H1 (cell line): ENCODE measurements around the gene CHD2. TPM values are rescaled to one million over a fixed set of nuclear protein-coding genes. Genes with fewer than 3 reads are reported as not detected.

Experiments
- CTCF ChIA-PET: fragments of 300-600 bp; sonication (Branson Sonifier 250); formaldehyde crosslinking; loops from one replicate; lab custom pipeline; 2021; ENCODE audit not compliant: partially characterized antibody; lab: Charles Lee
- POLR2A ChIA-PET: fragments of 300-600 bp; sonication (Branson Sonifier 250); formaldehyde crosslinking; loops from one replicate; lab custom pipeline; 2021; ENCODE audit warnings: inconsistent platforms; ENCODE audit not compliant: partially characterized antibody; lab: Charles Lee
- DNase-seq, 2 experiments: peaks; one replicate each; pipeline versions ENCODE4 v3.0.0 to v3.0.0-alpha.2; 2010 to 2022; ENCODE audit warnings: low spot score in 2 of 2, low read depth in 1 of 2, mixed read lengths in 1 of 2
- FAIRE-seq: peaks from 2 replicates; lab custom pipeline; 2011; peaks lifted over from hg19 to GRCh38; lab: Jason Lieb, UNC
- H2AFZ ChIP-seq: 2 replicates; pipeline ENCODE4 v1.8.1; 2012; ENCODE audit warnings: low read length, inconsistent platforms
- H2AK5ac ChIP-seq: 2 replicates; pipeline ENCODE4 v1.6.1; 2013; ENCODE audit warnings: low read depth, low read length
- H2BK120ac ChIP-seq: replicated peaks from 2 replicates; pipeline ENCODE3; 2013; ENCODE audit warnings: low read depth, low read length, inconsistent platforms
- H2BK12ac ChIP-seq: 2 replicates; pipeline ENCODE4 v1.6.1; 2013; ENCODE audit warnings: low read depth, low read length
- H2BK15ac ChIP-seq: 2 replicates; pipeline ENCODE4 v1.6.1; 2013; ENCODE audit warnings: low read length
- H2BK20ac ChIP-seq: 2 replicates; pipeline ENCODE4 v1.6.1; 2013; ENCODE audit warnings: low read length
- H2BK5ac ChIP-seq: 2 replicates; pipeline ENCODE4 v1.6.1; 2013; ENCODE audit warnings: low read depth, low read length
- H3K14ac ChIP-seq: 2 replicates; pipeline ENCODE4 v1.6.1; 2013; ENCODE audit warnings: inconsistent platforms; ENCODE audit not compliant: insufficient read length
- H3K18ac ChIP-seq: 2 replicates; pipeline ENCODE4 v1.6.1; 2013; ENCODE audit warnings: low read length; ENCODE audit errors: extremely low read depth
- H3K23ac ChIP-seq: 2 replicates; pipeline ENCODE4 v1.6.1; 2013; ENCODE audit warnings: inconsistent platforms; ENCODE audit not compliant: insufficient read length
- H3K23me2 ChIP-seq: 2 replicates; pipeline ENCODE4 v1.6.1; 2013; ENCODE audit warnings: low read depth, low read length
- H3K27ac ChIP-seq: 2 replicates; pipeline ENCODE4 v1.6.1; 2011; ENCODE audit warnings: low read depth, low read length, inconsistent platforms
- H3K27me3 ChIP-seq, 4 experiments: replicated peaks in 1 of 4; 1 replicate in 1 of 4; 2 replicates in 3 of 4; pipeline versions ENCODE4 v1.6.1 to v1.8.1; 2011 to 2013; ENCODE audit warnings: low read length in 3 of 4, mild to moderate bottlenecking in 3 of 4, inconsistent platforms in 2 of 4, mixed read lengths in 2 of 4, moderate library complexity in 1 of 4; ENCODE audit not compliant: control insufficient read depth in 3 of 4, insufficient read depth in 3 of 4; ENCODE audit errors: extremely low read depth in 1 of 4
- H3K36me3 ChIP-seq, 4 experiments: 2 replicates each; pipeline versions ENCODE4 v1.6.1 to v1.8.1; 2011 to 2013; ENCODE audit warnings: mild to moderate bottlenecking in 4 of 4, low read length in 3 of 4, moderate library complexity in 2 of 4, control low read depth in 1 of 4, inconsistent platforms in 1 of 4; ENCODE audit not compliant: insufficient read depth in 4 of 4, control insufficient read depth in 2 of 4
- H3K4ac ChIP-seq: replicated peaks from 2 replicates; pipeline ENCODE3; 2013; ENCODE audit warnings: low read length, low read depth, mixed read lengths, inconsistent platforms; ENCODE audit not compliant: insufficient read length
- H3K4me1 ChIP-seq, 4 experiments: replicated peaks in 1 of 4; 1 replicate in 1 of 4; 2 replicates in 3 of 4; pipeline versions ENCODE4 v1.6.1 to v1.8.1; 2011 to 2013; ENCODE audit warnings: low read length in 3 of 4, inconsistent platforms in 2 of 4, mixed read lengths in 1 of 4; ENCODE audit not compliant: insufficient read depth in 4 of 4, control insufficient read depth in 3 of 4
- H3K4me2 ChIP-seq, 2 experiments: 2 replicates each; pipeline versions ENCODE4 v1.6.1 to v1.8.1; 2011 to 2013; ENCODE audit warnings: low read depth in 2 of 2, low read length in 2 of 2, control low read depth in 1 of 2, inconsistent platforms in 1 of 2, mild to moderate bottlenecking in 1 of 2; ENCODE audit not compliant: insufficient read depth in 1 of 2
- H3K4me3 ChIP-seq, 4 experiments: fragments of 200-600, 300-600 bp in 1 of 4; sonication (generic), shearing (Covaris generic), sonication (Bioruptor Twin) in 1 of 4; 2 replicates each; pipeline versions ENCODE4 v1.5.1 to v1.8.1; 2011 to 2016; ENCODE audit warnings: low read length in 4 of 4, low read depth in 3 of 4, control low read depth in 2 of 4, inconsistent platforms in 2 of 4, mild to moderate bottlenecking in 2 of 4, mixed read lengths in 1 of 4, moderate library complexity in 1 of 4; ENCODE audit not compliant: insufficient read depth in 2 of 4; ENCODE audit errors: extremely low read depth in 1 of 4
- H3K56ac ChIP-seq: replicated peaks from 2 replicates; pipeline ENCODE3; 2013; ENCODE audit warnings: low read depth, mild to moderate bottlenecking, mixed read lengths, low read length, inconsistent platforms; ENCODE audit not compliant: insufficient read length
- H3K79me1 ChIP-seq: 2 replicates; pipeline ENCODE4 v1.6.1; 2013; ENCODE audit warnings: low read depth, low read length, control low read depth
- H3K79me2 ChIP-seq, 2 experiments: 2 replicates each; pipeline versions ENCODE4 v1.6.1 to v1.8.1; 2012 to 2013; ENCODE audit warnings: low read length in 2 of 2, mild to moderate bottlenecking in 2 of 2, inconsistent platforms in 1 of 2; ENCODE audit not compliant: insufficient read depth in 2 of 2, control insufficient read depth in 1 of 2
- H3K9ac ChIP-seq, 4 experiments: replicated peaks in 1 of 4; 1 replicate in 1 of 4; 2 replicates in 3 of 4; pipeline versions ENCODE4 v1.6.1 to v1.8.1; 2011 to 2013; ENCODE audit warnings: low read depth in 3 of 4, low read length in 3 of 4, control low read depth in 2 of 4, mild to moderate bottlenecking in 2 of 4, moderate library complexity in 2 of 4, inconsistent platforms in 1 of 4; ENCODE audit errors: extremely low read depth in 1 of 4
- H3K9me3 ChIP-seq, 2 experiments: 2 replicates each; pipeline versions ENCODE4 v1.6.1 to v1.8.1; 2012 to 2013; ENCODE audit warnings: mild to moderate bottlenecking in 2 of 2, moderate library complexity in 2 of 2, control low read depth in 1 of 2, inconsistent platforms in 1 of 2, low read depth in 1 of 2, low read length in 1 of 2, mixed read lengths in 1 of 2; ENCODE audit not compliant: insufficient read depth in 2 of 2
- H4K20me1 ChIP-seq, 2 experiments: replicated peaks in 1 of 2; 2 replicates each; pipeline versions ENCODE3 to v1.8.1; 2011 to 2013; ENCODE audit warnings: inconsistent platforms in 2 of 2, low read length in 2 of 2, mild to moderate bottlenecking in 1 of 2; ENCODE audit not compliant: insufficient read depth in 2 of 2, control insufficient read depth in 1 of 2
- H4K5ac ChIP-seq: 2 replicates; pipeline ENCODE4 v1.6.1; 2013; ENCODE audit warnings: low read length, low read depth, mixed read lengths, inconsistent platforms; ENCODE audit not compliant: insufficient read length
- H4K8ac ChIP-seq: 2 replicates; pipeline ENCODE4 v1.8.0; 2013; ENCODE audit warnings: mild to moderate bottlenecking, moderate library complexity, low read length, inconsistent platforms; ENCODE audit not compliant: insufficient read depth; ENCODE audit errors: extremely low read depth
- H4K91ac ChIP-seq: replicated peaks from 2 replicates; pipeline ENCODE3; 2013; ENCODE audit warnings: low read length, mixed read lengths, inconsistent platforms; ENCODE audit not compliant: insufficient read length
- CTCF ChIP-seq, 3 experiments: IDR thresholded peaks; 1 replicate in 2 of 3; 2 replicates in 1 of 3; pipeline versions ENCODE4 v1.5.1 to v1.6.1; 2011; ENCODE audit warnings: low read length in 3 of 3, mild to moderate bottlenecking in 3 of 3, inconsistent platforms in 2 of 3, low read depth in 1 of 3, moderate library complexity in 1 of 3; ENCODE audit not compliant: insufficient read depth in 1 of 3; ENCODE audit errors: control extremely low read depth in 1 of 3
- SUZ12 ChIP-seq: fragments of 200-600 bp; sonication (generic); IDR thresholded peaks from 2 replicates; pipeline ENCODE4 v1.6.1; 2012; ENCODE audit warnings: mild to moderate bottlenecking, inconsistent platforms, low read length, moderate library complexity, mixed read lengths
- TCF12 ChIP-seq: IDR thresholded peaks from 2 replicates; pipeline ENCODE4 v1.6.1; 2011; ENCODE audit warnings: low read depth, mild to moderate bottlenecking, low read length
- whole genome bisulfite sequencing, 2 experiments: shearing (Covaris generic) in 1 of 2; methylation state at CpG; one replicate each; pipeline versions ENCODE4 v1.1.6 to v1.1.7; 2013 to 2015; ENCODE audit warnings: low lambda C conversion rate in 2 of 2, mixed read lengths in 2 of 2, inconsistent platforms in 1 of 2, low coverage in 1 of 2, missing lambda C conversion rate in 1 of 2; ENCODE audit not compliant: insufficient replicate concordance in 2 of 2, insufficient coverage in 1 of 2, insufficient read length in 1 of 2; ENCODE audit errors: extremely low coverage in 1 of 2, missing lambda C conversion rate in 1 of 2; 5-methylcytosine and 5-hydroxymethylcytosine counted together
- polyA plus RNA-seq, 7 experiments: library from polyadenylated mRNA; depleted of rRNA in 3 of 7; stranded (reverse) in 5 of 7; unstranded in 2 of 7; fragments of >200 nt in 5 of 7; fragments of 200-250 nt in 2 of 7; gene quantifications; 1 replicate in 5 of 7; 2 replicates in 1 of 7; 4 replicates in 1 of 7; pipeline versions ENCODE4 v1.2.1 to v1.2.3, GENCODE V29; 2011 to 2013; ENCODE audit warnings: missing spikeins in 2 of 7, mixed read lengths in 2 of 7
- total RNA-seq: library from RNA; stranded (reverse); fragmentation: NEBNext Ultra II Directional; extraction: Animal tissue kit (Norgen Biotek cat#: 25700); gene quantifications from 2 replicates; pipeline ENCODE4 v1.2.1, GENCODE V29; 2021

Gene CHD2
- total and polyA plus RNA-seq, 2 of the 8 experiments (the other 6 are each of a cell fraction or from before 2014, with no cell fraction given): 28.8 to 70.0 TPM

- Histone ChIP-seq H3K14ac (no peak overlapping the region), H2BK5ac (no peak overlapping the region), H3K9me3 (no peaks in the 10 kb centered on the region), H3K18ac (no peak overlapping the region), H3K23ac (no peak overlapping the region), H3K27ac (no peak overlapping the region), H3K56ac (no peak overlapping the region), H3K4me1 (no peaks in the 10 kb centered on the region; a peak in 1 of 7 replicates), H2BK15ac (no peak overlapping the region), H3K4me2 (no peak overlapping the region), H2BK120ac (no peak overlapping the region), H2AK5ac (no peak overlapping the region), H3K4ac (no peak overlapping the region), H4K91ac (no peak overlapping the region), H4K8ac (no peak overlapping the region), H3K79me2 (peaks cover 0 to 6% of the 10 kb centered on the region in 2 experiments; a peak in 1 of 4 replicates), H3K36me3 (peaks cover 37 to 98% (median 75%) of the 10 kb centered on the region in 4 experiments), H4K5ac (no peak overlapping the region), H3K27me3 (no peaks in the 10 kb centered on the region), H3K4me3 (no peak overlapping the region), H3K9ac (no peak overlapping the region), H2AFZ (no peak overlapping the region), H4K20me1 (no peaks in the 10 kb centered on the region), H3K23me2 (no peaks in the 10 kb centered on the region), H3K79me1 (no peaks in the 10 kb centered on the region), H2BK12ac (no peak overlapping the region), H2BK20ac (no peak overlapping the region)
- no peak for FAIRE-seq
- 86% methylated on average over 3 of the region's 3 CpGs; no CpG with 5 or more reads in 1 of the 2 experiments for WGBS, 2 experiments
- TF ChIP-seq SUZ12 (no peak), CTCF (IDR thresholded peaks at IDR 0.05; ENCODE audit: control extremely low read depth in 1 of 3, insufficient read depth in 1 of 3, low read depth in 1 of 3, low read length in 3 of 3) (peak in 1 of 3 experiments; percentile 17; a peak in 1 of 4 replicates), TCF12 (no peak)
- POLR2A ChIA-PET: no interaction called here
- no peak for DNase-seq
- CTCF ChIA-PET: interaction anchor here (0.8 to 2.1 kb wide), 7 partner anchors 10 to 146 kb away, joined by 3 to 11 read pairs (median 6); no protein-coding TSS in a partner anchor
Observed at GRCh38 chr15:92942706-92943105, 42.6 kb downstream of the CHD2 start.
